GM18519 (cell line): Measurements from ENCODE around the gene BRSK2.
"Not testable (repeated sequence)": the region's sequence is repeated elsewhere in the genome, so short reads cannot be mapped to it uniquely, and the experiment has no call there.

Experiments
- ATAC-seq: cut with Tn5 transposase; IDR thresholded peaks from one replicate; pipeline ENCODE4 v1.9.1; 2021; ENCODE audit warnings: mild to moderate bottlenecking, moderate library complexity; ENCODE audit not compliant: unreplicated experiment, low FRiP score

The BRSK2 gene

GRCh38 chr11:1433568-1433967 lies 43.8 kb downstream of the BRSK2 start:
- no peak for ATAC-seq

GRCh38 chr11:1433977-1434640 lies 44.4 kb downstream of the BRSK2 start:
- no peak for ATAC-seq

- not testable (repeated sequence) for ATAC-seq
These were observed 45.7 kb downstream of the BRSK2 start for GRCh38 chr11:1435479-1435819.

- no peak for ATAC-seq
These were observed 46.2 kb downstream of the BRSK2 start for GRCh38 chr11:1435820-1436467.

GRCh38 chr11:1436468-1437039 lies 46.8 kb downstream of the BRSK2 start:
- ATAC-seq = no peak

GRCh38 chr11:1437500-1437899 lies 47.8 kb downstream of the BRSK2 start:
- no peak for ATAC-seq

GRCh38 chr11:1438261-1438966 lies 48.7 kb downstream of the BRSK2 start:
- ATAC-seq = no peak

- no peak for ATAC-seq
These were observed 49.2 kb downstream of the BRSK2 start for GRCh38 chr11:1438967-1439330.

GRCh38 chr11:1439341-1439740 lies 49.6 kb downstream of the BRSK2 start:
- no peak for ATAC-seq

GRCh38 chr11:1440066-1440465 lies 50.3 kb downstream of the BRSK2 start:
- no peak for ATAC-seq

- ATAC-seq = no peak
These were observed 50.8 kb downstream of the BRSK2 start for GRCh38 chr11:1440496-1440895.

GRCh38 chr11:1442163-1442562 lies 52.4 kb downstream of the BRSK2 start:
- no peak for ATAC-seq

- ATAC-seq = no peak
These were observed 53.2 kb downstream of the BRSK2 start for GRCh38 chr11:1442807-1443366.

- no peak for ATAC-seq
These were observed 54.0 kb downstream of the BRSK2 start for GRCh38 chr11:1443737-1444136.

- ATAC-seq = no peak
These were observed 54.6 kb downstream of the BRSK2 start for GRCh38 chr11:1444321-1444720.

- no peak for ATAC-seq
These were observed 55.2 kb downstream of the BRSK2 start for GRCh38 chr11:1444823-1445422.

- no peak for ATAC-seq
These were observed 56.2 kb downstream of the BRSK2 start for GRCh38 chr11:1445741-1446445.

- ATAC-seq = no peak
These were observed 56.9 kb downstream of the BRSK2 start for GRCh38 chr11:1446623-1447022.

- no peak for ATAC-seq
These were observed 58.4 kb downstream of the BRSK2 start for GRCh38 chr11:1447845-1448825.
